ENCODE results near the gene IRF2.

The IRF2 gene

DNA sequence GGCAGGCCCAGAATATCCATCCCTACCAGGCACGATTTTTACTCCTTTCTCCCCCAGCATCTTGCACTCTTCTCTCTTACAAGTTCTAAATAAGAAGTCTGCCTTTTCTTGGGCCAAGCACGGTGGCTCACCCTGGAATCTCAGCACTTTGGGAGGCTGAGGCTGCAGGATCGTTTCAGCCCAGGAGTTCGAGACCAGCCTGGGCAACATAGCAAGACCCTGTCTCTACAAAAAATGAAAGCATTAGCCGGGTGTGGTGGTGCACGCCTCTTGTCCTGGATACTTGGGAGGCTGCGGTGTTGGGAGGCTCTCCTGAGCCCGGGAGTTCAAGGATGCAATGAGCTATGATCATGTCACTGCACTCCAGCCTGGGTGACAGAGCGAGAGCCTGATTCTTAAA lies 64.8 kb downstream of the IRF2 start:
- no peak for DNase-seq (ENCODE audit: low read depth in 2 of 2)

DNA sequence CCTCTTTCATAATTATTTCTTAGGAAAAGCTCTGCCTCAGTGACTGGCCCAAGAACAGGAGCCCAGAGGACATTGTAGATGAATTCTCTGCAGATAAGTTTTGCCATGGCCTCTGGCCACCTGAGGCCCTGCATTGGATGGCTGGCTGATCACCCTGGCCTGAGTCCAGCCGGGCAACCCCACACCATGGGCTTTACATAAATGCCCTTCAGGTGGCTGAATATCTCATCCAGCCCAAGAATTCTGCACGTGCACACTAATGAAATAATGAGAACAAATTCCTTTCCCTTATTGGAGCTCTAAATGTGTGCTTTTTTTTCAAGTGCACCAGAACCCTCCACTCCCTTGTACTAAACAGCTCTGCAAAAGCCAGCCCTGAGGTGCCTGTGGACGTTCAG lies 65.7 kb downstream of the IRF2 start:
- DNase-seq (ENCODE audit: low read depth in 2 of 2): no peak

DNA sequence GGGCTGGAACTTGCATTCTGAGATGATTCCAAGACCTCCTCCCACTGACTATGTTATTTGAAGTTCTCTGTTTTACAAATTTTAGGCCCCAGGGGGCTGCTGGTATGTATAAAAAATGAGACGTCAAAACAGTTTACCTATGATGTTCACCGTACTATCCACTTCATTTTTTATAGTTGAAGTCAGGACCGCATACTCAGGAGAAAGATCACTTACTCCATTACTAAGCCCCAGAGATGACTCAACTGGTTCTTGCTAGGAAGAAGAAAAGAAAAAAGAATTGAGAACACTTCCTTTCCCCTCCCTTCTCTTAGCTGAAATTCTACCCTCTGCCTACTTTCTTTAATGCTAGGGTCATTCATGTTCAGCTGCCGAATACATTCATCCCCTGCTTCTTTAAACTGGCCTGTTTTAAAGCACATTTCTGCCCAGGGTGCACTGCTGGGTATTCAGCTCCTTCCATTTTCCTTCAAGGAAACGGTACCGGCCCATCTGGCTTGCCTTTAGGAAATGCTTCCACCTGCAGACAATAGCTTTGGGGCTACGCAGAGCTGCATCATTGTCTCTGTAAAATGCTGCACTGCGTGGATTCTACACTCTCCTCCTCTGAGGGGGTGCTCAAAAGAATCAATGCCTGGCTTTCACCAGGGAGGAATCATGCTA lies 66.2 kb downstream of the IRF2 start:
- DNase-seq (ENCODE audit: low read depth in 2 of 2): no peak

DNA sequence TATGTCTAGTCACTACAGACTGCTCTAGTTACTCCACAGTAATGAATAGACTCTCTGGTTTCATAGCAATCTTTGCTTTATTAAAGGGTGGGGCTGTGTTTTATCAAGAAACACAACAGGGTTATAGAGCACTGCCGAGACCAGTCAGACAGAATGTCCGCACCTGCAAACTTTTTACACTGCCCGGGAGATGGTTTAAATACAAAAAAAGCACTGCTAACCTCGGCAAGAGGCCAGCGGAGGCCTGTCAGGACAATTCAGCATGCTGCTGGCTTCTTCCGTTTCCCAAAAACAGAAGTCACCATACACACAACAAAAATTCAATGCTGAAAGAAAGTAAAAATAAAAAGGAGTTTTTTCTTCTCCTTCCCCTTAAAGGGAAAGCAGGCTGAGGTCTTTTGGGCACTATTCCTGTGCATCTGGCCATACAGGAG lies 67.4 kb downstream of the IRF2 start:
- no peak for DNase-seq (ENCODE audit: low read depth in 2 of 2)

DNA sequence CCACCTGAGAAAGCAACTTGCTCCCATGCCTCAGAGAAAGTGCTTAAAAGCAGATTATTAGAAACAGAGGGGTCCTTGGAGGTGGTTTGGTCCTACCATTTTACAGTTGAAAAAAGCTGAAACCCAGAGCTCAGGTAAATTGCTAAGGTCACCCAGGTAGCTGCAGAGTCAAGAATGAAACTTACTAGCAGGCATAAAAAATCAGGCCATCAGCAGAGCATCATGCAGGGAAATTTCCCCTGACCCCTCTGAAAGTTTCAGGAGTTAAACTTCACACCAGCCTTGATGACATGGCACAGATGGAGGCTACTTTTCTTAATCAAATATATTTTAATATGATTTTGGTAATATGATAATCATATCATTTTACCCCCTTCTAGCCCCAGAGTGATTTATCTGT lies 70.3 kb downstream of the IRF2 start:
- no peak for DNase-seq (ENCODE audit: low read depth in 2 of 2)

DNA sequence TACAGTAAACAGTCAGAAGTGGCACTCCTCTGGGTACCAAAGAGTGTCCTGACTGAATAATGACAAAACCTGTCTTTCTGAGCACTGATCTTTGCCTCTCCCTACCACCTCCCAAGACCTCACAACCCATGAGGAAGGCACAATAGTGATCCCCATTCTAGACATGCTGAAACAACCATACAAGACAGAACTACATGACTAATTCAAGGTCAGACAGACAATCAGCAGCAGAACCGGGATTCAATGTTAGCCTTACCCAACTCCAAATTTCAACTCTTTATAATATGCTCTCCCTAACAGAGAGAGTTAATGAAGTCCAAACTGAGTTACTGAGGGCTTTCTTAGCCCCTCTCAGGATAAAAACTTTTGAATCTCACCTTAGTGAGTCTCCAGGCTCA lies 71.0 kb downstream of the IRF2 start:
- DNase-seq (ENCODE audit: low read depth in 2 of 2): no peak

DNA sequence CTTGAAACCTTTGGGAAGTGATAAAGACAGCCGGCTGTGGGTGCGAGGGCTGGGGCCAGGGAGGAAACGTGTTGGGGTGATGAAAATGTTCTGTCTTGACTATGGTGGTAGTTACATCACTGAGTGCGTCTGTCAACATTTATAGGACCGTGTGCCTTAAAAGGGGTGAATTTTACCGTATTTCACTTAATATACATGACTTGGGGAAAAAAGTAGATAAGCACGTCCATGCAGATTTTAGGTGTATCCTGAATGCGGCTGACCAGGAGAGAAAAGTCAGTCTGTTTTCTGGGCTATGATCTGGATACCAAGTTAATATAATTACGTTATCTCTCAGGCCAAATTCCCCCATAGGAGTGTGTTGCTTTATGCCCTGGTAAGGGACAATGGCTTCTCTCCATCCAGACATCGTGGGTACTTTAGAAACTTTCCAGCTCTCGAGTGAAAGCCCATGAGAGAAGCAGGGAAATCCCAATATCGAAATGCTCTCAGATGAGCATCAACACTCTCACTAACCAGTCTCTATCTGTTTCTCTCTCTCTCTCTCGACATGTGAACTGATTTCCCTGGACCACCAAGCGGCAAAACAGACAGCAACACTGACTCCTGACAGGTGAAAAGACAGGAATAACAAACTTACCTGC lies 71.5 kb downstream of the IRF2 start:
- DNase-seq (ENCODE audit: low read depth in 2 of 2): no peak

DNA sequence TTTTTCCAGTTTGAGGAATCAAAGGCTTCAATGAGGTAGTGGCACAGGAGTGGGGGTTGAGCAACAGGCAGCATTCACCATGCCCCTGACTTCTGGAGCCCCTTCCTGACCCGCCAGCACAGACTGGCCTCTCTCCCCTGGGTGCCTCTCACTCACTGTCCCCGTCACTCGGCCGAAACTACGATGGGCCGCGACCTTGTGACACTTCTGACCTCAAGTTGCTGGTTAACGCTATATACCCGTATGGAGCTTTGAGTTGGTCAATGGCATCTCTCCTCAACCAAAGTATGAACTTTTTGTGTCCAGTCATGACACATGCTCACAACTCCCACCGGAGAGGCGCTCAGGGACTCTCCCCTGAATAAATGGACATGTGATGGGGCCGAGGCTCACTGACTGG lies 72.1 kb downstream of the IRF2 start:
- no peak for DNase-seq (ENCODE audit: low read depth in 2 of 2)

DNA sequence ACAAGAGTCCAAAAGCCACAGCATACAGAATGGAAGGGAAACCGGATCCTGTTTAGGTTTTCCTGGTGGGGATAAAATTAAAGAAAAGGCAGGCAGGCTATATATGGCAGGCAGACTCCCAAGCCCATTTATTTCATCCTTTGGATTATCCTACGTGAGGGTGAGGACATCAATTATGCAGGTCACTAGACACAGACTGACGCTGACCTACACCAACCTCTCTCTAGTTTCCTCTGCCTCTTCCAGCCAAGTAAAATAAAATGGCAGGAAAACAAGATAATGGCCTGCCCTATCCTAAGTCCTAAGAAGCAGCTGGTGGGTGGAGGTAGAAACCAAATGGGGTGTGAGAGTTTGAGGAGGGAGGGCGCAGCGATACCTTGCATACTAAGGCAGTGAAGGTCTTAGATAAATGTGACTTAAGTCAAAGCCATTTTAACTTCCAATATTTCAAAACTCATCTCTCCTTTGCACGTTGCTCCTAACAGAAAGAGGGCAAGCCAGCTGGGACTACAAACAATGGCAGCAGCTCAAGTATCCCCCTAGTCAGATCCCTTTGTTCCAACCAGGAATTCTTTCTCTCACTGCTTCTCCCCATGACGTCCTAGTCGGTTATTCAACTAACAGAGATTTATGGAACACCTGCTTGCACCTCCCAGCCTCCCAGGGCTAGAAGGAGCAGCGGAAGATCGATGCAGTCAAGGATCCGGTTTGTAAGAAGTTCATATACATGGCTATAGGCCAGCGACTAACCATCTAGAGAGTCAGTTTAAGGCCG lies 72.8 kb downstream of the IRF2 start:
- DNase-seq (ENCODE audit: low read depth in 2 of 2): no peak

DNA sequence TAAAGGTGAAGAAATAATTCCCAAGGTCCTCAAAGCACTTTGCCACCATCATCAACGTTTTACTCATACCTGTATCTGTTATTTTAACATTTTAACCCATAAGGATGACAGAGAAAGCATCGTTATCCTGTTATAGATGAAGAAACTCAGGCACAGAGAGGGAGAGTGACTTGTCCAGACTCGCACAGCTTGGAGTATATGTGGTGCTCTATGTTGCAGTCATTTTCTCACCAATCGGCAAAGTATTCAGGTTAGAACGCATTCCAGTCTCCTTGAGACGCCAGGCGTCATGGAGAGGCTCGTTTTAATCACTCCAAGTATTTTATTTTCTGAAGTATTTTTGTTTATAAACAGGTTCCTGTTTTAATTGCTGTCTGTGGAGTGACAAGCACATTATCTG lies 73.5 kb downstream of the IRF2 start:
- DNase-seq (ENCODE audit: low read depth in 2 of 2): no peak

GRCh38 chr4:184400375-184400870 lies 73.9 kb downstream of the IRF2 start:
- no peak for DNase-seq (ENCODE audit: low read depth in 2 of 2)

DNA sequence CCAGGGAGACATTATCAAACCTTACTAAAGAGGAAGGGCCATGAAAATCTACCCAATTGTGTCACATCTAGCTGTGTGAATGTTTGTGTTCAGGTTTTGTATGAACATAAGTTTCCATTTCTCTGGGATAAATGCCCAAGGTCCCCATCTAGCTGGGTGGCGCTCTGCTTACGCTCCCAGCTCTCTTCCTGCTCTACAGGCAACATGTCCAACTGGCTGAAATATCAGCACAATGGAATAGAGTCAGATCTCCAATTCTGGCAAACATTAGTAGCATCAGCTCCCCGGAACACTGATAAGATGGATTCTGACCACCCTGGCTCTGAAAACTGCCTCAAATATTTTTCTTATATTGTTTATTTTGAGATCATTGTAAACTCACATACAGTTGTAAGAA lies 74.8 kb downstream of the IRF2 start:
- DNase-seq (ENCODE audit: low read depth in 2 of 2): no peak

DNA sequence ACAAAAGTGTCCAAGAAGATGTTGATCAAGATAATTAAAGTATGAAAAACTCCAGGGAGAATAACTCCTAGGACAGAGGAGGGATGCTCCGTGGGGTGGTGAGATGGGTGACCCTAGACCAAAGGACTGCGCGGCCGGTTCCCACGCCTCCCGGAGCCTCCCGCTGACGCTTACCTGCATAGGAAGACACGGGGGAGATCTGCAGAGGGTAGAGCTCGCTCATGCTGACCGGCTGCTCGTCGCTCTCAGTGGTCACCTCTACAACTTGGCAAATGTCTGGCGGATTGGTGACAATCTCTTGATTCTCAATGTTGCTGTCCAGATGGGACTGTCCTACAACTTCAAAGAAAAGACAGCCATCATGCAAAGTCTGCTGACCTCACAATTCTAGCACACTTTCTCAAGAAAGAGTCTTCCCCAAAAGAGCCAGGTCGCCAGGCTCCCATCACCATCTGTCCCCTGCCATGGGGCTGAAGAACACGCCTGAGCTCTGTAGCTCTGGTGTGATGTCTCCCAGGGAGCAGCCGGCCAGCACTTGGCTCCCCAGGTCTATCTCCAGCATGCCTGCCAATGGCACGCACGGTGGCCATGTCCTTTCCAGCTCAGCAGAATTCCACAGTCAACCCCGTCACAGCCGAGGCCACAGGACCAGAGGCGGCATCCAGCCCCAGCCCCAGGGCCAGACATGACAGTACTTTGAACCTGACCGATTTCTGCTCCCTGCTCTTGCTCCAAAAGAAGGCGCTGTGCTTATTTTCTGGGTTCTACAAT lies 75.4 kb downstream of the IRF2 start:
- DNase-seq (ENCODE audit: low read depth in 2 of 2): no peak

DNA sequence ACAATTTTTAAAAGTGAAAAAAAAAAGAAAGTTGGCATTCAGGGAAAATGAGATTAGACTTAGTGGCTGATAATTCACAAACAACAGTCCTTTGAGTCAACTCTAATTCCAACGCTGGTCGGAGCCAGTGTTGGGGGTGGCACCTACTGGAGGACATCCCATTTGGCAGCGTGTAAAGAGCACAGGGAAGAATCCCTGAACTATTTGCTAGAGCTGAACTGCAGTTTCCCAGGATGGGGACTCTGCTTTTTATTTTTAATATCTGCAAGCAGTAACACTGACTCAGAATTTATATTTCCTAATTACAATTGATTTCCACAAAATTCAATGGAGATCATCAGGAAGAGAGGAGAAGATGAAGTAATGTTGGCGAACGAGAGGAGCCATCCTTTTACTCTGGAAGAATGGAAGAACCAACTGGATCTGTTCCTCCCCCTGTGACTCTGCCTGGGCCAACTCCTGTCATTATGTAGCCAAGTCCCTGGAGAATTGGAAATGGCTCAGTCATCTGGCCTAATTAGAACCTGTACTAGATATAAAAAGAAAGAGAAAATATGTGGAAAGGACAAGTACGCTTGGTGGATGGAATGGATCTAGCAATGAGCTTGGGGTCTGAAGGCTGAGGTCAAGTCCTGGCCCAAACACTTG lies 76.7 kb downstream of the IRF2 start:
- no peak for DNase-seq (ENCODE audit: low read depth in 2 of 2)

DNA sequence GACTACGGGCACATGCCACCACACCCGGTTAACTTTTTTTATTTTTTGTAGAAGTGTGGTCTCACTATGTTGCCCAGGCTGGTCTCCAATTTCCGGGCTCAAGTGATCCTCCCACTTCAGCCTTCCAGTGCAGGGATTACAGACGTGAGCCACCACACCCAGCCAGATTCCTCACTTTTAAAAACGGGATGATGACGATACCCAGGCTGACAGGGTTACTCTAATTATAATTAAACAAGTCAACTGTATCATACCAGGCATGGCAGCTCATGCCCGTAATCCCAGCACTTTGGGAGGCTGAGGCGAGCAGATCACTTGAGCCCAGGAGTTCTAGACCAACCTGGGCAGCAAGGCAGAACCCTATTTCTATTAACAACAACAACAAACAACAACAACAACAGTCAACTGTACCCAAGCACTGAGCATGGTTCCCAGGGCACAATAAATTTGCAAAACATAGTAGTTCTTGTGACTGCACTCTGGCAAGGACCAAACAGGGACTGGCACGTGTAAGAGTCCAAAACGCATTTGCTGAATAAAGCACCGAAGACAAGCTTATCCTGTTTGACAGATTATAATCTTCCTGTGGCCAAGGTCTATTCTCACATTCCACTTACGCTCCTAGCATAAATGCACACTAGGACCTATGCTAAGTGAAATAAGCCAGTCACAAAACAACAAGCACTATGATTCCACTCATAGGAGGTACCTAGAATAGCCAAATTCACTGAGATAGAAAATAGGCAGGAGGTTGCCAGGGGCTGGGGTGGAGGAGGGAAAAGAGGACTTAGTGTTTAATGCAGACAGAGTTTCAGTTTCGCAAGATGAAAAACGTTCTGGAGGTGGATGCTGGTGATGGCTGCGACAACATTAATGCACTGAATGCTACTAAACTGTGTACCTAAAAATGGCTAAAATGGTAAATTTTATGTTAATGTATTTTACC lies 77.5 kb downstream of the IRF2 start:
- no peak for DNase-seq (ENCODE audit: low read depth in 2 of 2)

DNA sequence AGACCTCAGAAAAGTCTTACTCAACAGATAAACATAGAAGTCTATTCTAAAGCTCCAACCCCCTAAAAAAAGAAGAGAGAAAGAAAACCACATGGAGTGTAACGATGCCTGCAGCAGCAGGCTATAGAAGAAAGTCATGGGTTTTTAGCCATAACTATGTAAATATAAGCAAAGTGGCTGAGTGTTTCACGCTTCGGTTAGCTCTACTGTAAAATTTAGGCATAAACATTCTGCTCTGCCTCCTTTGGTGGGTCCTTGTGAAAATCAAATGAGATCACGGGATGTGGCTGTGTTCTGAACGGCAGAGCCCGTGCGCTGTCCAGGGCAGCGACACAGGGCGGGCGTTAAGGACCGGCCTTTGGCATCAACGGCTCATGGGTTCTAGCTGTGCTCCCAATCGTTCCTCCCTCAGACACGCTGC lies 78.4 kb downstream of the IRF2 start:
- DNase-seq (ENCODE audit: low read depth in 2 of 2): no peak

DNA sequence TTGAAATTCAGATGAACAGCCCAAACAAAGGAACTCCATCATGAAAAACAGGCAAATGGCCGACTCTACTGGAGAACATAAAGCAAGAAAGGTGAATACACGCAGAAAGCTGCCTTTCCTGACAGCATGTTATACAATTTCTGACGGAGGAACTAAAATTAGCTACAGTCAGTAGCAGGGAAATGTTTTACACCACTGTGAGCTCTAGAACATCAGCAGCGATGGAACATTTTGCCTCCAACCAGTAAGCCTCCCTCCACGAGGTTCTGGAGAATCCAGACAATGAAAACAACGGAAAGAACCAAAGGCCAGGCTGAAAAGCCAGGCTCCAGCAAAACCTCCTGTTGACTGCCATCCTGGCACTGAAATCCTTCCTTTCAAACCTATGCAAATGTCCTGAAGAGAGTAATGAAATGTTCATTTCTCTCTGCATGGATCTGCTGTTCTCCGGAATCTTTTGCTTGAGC lies 78.9 kb downstream of the IRF2 start:
- DNase-seq (ENCODE audit: low read depth in 2 of 2): no peak

- no peak for DNase-seq (ENCODE audit: low read depth in 2 of 2)
These were observed 81.4 kb downstream of the IRF2 start for GRCh38 chr4:184392748-184393559.

DNA sequence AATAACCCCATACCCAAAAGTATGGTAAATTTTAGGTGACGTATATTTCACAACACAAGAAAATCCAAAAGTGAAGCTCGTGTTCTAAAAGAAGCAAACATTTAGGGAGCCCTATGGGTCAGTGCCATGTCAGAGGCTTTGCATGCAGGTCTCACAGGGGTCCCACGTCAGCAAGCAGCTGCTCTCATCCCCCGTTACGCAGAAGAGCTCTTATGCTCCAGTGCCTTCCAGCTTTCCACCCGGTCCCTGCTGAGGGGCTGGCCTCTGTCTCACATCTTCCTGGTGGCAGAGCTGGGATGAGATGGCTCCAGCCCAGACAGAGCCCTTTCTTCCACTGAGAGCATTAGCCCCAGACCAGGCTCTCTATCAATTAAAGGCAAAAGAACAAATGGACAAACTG lies 82.0 kb downstream of the IRF2 start:
- DNase-seq (ENCODE audit: low read depth in 2 of 2): no peak

All from stimulated activated CD8-positive, alpha-beta memory T cell treated with anti-CD3 and anti-CD28 coated beads, Interleukin-2, amount 100 ng/mL, for 48 hours (primary cell).